NCI-H510A treated with DMSO at 0.1 percent for 48 hours (cell line): Measurements from ENCODE around the gene ELMOD3.
"Not testable (repeated sequence)": the region's sequence is repeated elsewhere in the genome, so short reads cannot be mapped to it uniquely, and the experiment has no call there.

Experiments
- DNase-seq: peaks from one replicate; lab custom pipeline; 2025; lab: John Stamatoyannopoulos, UW

The ELMOD3 gene

GRCh38 chr2:85376291-85377065 is 21.9 kb downstream of the ELMOD3 start:
- no peak for DNase-seq

DNA sequence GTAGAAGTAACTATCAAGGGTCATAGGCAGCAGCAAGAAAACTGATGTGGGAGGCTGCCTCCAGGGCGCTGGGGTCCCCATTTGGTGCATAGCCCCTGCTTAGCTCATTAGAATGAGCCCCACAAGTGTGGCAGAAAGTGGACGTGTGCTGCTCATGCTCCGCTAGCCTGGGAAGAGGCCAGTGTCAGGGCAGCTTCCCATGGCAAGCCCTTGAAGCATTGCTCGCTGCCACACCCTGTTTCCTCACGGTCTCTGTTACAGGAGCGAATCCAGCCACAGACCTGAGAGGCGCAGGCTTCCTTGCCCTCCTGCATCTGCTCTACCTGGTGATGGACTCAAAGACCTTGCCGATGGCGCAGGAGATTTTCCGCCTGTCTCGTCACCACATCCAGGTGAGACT is 22.5 kb downstream of the ELMOD3 start:
- no peak for DNase-seq

GRCh38 chr2:85378257-85378656 is 23.7 kb downstream of the ELMOD3 start:
- no peak for DNase-seq

GRCh38 chr2:85380048-85380447 is 25.5 kb downstream of the ELMOD3 start:
- DNase-seq: no peak

DNA sequence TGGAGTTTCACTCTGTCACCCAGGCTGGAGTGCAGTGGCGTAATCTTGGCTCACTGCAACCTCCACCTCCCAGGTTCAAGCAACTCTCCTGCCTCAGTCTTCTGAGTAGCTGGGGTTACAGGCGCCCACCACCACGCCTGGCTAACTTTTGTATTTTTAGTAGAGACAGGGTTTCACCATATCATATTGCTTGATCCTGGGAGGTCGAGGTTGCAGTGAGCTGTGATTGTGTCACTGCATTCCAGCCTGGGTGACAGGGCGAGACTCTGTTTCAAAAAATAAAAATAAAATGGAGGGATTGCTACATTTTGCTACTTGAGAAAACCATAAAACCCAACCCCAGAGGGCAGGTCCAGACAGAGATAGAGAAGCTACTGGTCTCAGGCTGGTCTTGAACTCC is 28.6 kb downstream of the ELMOD3 start:
- not testable (repeated sequence) for DNase-seq

GRCh38 chr2:85383850-85384249 is 29.3 kb downstream of the ELMOD3 start:
- DNase-seq: no peak

- no peak for DNase-seq
Measured at GRCh38 chr2:85385746-85386145, 31.2 kb downstream of the ELMOD3 start.

DNA sequence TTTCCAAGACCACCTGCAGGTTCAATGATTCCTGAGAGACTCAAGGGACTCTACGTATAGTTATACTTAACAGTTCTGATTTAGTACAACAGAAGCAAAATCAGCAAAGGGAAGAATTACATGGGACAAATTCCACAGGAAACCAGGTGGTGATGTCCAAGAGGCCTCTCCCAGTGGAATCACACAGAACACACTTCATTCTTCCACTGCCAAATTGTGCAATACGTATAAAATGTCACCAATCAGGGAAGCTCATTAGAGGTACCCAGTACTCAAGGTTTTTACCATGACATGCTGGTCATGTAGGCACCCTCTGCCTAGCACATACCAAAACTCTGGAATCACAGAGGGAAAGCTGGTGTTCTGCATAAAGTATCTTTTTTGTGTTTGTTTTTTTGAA is 33.2 kb downstream of the ELMOD3 start:
- no peak for DNase-seq

DNA sequence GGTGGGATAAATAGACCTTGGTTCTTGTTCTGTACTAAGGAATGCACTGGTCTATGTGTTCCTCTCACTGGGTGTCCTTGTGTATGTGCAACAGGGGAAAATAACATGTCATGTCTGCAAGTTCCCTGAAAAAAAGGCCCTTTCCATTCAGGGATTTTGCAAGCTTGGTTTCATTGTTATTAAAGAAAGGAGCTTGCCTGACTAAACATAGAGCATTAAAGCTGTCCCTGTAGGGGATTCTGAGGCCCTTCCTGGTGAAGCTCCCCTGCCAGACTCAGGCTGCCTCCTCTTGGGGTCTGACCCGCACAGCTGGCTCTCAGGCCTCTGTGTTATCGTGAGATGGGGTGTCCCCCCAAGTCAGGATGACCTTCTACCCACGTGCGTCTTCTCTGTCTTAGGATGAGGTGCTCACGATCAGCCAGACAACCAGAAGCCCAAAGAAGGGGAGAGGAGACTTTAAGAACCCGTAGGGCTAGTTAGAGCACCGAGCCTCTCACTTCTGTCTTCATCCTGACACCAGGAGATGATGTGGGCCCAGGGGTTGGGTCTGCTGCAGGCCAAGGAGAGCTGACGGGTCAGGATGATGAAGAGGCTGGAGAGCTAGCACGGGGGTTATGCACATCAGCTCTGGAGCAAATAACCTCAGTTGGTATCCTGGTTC is 34.4 kb downstream of the ELMOD3 start:
- DNase-seq: no peak

GRCh38 chr2:85390941-85391669 is 36.5 kb downstream of the ELMOD3 start:
- no peak for DNase-seq

GRCh38 chr2:85393836-85394235 is 39.3 kb downstream of the ELMOD3 start:
- DNase-seq: no peak

DNA sequence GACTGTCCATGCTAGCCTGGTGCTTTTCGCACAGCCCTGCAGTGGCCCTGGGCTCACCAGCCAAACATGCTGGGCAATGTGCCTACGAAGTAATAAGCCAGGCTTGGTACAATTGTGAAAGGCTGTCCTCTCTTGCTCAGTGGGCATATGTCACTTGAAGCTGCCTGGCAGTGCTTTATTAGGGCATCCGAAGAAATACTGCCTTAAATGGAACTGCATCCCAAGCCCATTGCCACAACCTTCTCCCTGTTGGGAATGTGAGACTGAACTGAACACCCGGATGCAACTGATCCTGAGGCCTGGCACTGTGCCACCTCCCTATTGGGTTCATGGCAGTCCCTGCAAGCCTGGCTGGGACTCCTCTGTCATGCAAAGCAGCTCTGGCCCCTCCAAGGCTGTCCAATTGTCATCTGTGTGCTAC is 39.7 kb downstream of the ELMOD3 start:
- peak; percentile 77 for DNase-seq

GRCh38 chr2:85394976-85395375 is 40.4 kb downstream of the ELMOD3 start:
- no peak for DNase-seq

GRCh38 chr2:85395912-85396475 is 41.4 kb downstream of the ELMOD3 start:
- DNase-seq: no peak

GRCh38 chr2:85396531-85397470 is 42.2 kb downstream of the ELMOD3 start:
- DNase-seq: no peak

DNA sequence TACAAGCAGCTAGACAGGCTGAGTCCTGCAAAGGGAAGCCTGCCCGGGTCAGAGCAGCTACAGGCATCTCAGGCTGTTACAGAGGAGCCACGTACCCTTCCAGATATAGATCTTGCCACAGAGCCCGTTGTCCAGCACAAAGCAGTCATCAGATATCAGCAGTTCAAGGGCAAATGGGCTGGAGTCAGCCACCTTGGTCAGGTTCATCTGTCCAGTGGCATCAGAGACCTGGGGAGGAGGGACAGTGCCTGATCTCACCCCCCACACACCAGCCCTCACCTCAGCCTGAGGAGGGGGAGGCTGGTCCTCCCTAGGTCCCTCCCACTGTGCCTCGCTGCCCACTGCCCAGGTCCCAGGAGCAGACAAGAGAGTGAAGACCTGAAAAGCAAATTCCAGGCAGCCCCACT is 43.4 kb downstream of the ELMOD3 start:
- DNase-seq: no peak

GRCh38 chr2:85398426-85399182 is 44.0 kb downstream of the ELMOD3 start:
- no peak for DNase-seq

- no peak for DNase-seq
Measured at GRCh38 chr2:85399183-85399455, 44.5 kb downstream of the ELMOD3 start.

DNA sequence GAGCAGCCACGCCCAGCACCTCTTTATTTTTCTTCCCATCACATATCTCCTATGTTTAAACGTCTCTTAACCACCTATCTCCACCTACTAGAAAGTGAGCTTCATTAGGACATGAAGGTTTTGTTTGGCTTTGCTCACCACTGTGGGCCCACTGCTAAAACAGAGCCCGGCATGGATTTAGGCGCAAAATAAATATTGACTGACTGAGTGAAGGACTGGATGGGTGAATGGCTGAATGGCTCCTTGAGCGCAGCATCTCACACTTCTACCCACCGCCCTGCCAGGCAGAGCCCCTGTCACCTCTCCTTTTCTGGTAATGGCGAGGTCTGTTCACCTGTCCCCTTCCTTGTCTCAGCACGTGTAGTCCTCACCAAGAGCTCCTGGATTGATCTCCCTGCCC is 45.5 kb downstream of the ELMOD3 start:
- no peak for DNase-seq

DNA sequence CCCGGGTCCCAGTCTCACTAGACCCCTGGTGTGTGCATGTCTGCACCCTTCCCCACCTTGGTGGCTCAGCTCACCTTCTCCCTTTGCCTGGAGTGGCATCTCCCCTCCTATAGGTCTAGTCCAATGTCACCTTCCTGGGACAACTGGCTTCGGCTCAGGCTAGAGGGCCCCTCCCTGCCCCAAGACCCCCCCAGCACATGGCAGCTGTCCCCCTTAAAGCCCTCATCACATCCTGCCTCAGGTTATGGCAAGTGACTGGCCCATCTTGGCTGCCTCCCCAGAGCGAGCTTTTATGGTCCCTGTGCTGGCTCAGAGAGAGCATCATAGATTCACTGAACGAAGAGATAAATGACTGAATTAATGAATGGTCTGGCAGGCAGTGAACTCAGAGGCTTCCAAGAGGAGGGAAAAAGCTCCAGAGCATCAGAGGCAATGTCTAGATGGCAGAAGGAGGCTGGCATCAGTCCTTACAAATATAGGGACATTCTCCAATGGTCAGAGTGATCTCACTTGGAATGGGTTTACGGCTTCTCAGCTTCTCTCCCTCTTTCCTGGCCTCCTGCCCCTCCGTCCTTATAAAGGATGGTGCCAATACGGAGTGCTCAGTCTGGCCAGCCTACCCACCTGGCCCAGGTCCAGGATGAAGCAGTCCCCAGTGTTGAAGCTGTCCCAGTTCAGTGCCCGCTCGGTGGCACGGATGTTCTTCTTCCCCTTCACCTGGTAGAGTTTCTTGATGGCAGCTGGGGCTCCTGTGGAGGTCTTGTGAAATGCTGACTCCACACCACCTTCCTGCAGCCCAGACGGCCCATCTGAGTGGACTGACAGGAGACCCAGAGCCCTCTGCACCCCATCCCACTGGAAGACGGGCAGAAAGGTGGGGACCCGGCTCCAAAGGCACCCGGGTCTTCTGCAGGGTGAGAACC is 46.2 kb downstream of the ELMOD3 start:
- DNase-seq: no peak
